CD4-positive, alpha-beta memory T cell (primary cell): ENCODE results near the gene GFOD2. TPM values are rescaled to one million over a fixed set of nuclear protein-coding genes. Genes with fewer than 3 reads are reported as not detected.
A peak's percentile ranks its signal among the peaks of the same experiment; 100 is the strongest.

Experiments
- CTCF ChIA-PET: fragments of 350-600 bp; sonication (Branson Sonifier 250); formaldehyde crosslinking; loops from one replicate; lab custom pipeline; 2021; ENCODE audit warnings: inconsistent platforms; ENCODE audit not compliant: partially characterized antibody; lab: Charles Lee
- POLR2A ChIA-PET: fragments of 350-600 bp; sonication (Branson Sonifier 250); formaldehyde crosslinking; loops from one replicate; lab custom pipeline; 2021; ENCODE audit not compliant: partially characterized antibody; lab: Charles Lee
- DNase-seq, 5 donors: peaks; one replicate each; pipeline versions ENCODE4 v3.0.0 to v3.0.0-alpha.2; 2020 to 2022; ENCODE audit warnings: mixed read lengths in 1 of 5
- H3K27ac ChIP-seq: one replicate; pipeline ENCODE4 v1.7.0; 2013; ENCODE audit warnings: low read depth, low read length
- H3K27me3 ChIP-seq: 2 replicates; pipeline ENCODE4 v1.7.0; 2013; ENCODE audit warnings: mild to moderate bottlenecking, low read length, moderate library complexity; ENCODE audit not compliant: insufficient read depth
- H3K36me3 ChIP-seq: 2 replicates; pipeline ENCODE4 v1.7.0; 2013; ENCODE audit warnings: mild to moderate bottlenecking, low read length, moderate library complexity; ENCODE audit not compliant: insufficient read depth
- H3K4me1 ChIP-seq: 2 replicates; pipeline ENCODE4 v1.7.0; 2013; ENCODE audit warnings: mild to moderate bottlenecking, low read length, moderate library complexity; ENCODE audit not compliant: insufficient read depth
- H3K4me3 ChIP-seq, 2 donors: one replicate each; pipeline ENCODE4 v1.7.0; 2013; ENCODE audit warnings: low read length in 2 of 2, mild to moderate bottlenecking in 1 of 2
- H3K9me3 ChIP-seq, 2 donors: one replicate each; pipeline ENCODE4 v1.7.0; 2013; ENCODE audit warnings: low read length in 2 of 2, control low read depth in 1 of 2; ENCODE audit not compliant: control insufficient read depth in 1 of 2
- H3K27ac Mint-ChIP-seq, 7 donors: one replicate each; pipeline ENCODE4 v1.8.0; 2020 to 2021; ENCODE audit warnings: mixed read lengths in 7 of 7, mild to moderate bottlenecking in 6 of 7, inconsistent platforms in 3 of 7, moderate library complexity in 3 of 7
- H3K27me3 Mint-ChIP-seq, 2 donors: one replicate each; pipeline ENCODE4 v1.8.0; 2020 to 2021; ENCODE audit warnings: mixed read lengths in 2 of 2
- H3K36me3 Mint-ChIP-seq, 2 donors: one replicate each; pipeline ENCODE4 v1.8.0; 2020 to 2021; ENCODE audit warnings: mixed read lengths in 2 of 2, inconsistent platforms in 1 of 2, mild to moderate bottlenecking in 1 of 2
- H3K4me1 Mint-ChIP-seq, 4 donors: one replicate each; pipeline ENCODE4 v1.8.0; 2020 to 2021; ENCODE audit warnings: mixed read lengths in 4 of 4, mild to moderate bottlenecking in 1 of 4
- H3K4me3 Mint-ChIP-seq, 8 donors: one replicate each; pipeline ENCODE4 v1.8.0; 2020 to 2021; ENCODE audit warnings: mixed read lengths in 8 of 8, mild to moderate bottlenecking in 7 of 8, moderate library complexity in 6 of 8, inconsistent platforms in 3 of 8
- H3K9me3 Mint-ChIP-seq, 8 donors: one replicate each; pipeline ENCODE4 v1.8.0; 2020 to 2021; ENCODE audit warnings: mixed read lengths in 8 of 8, mild to moderate bottlenecking in 5 of 8, inconsistent platforms in 3 of 8, moderate library complexity in 1 of 8
- intact Hi-C: fragments of 100-400 bp; cut with micrococcal nuclease; formaldehyde crosslinking; loops from one replicate; pipeline ENCODE4 v1.15.1; 2023
- polyA plus RNA-seq, 2 donors: library from polyadenylated mRNA; unstranded; fragments of 300-500 nt; fragmentation: Illumina TruSeq; gene quantifications; one replicate each; pipeline ENCODE4 v1.2.3, GENCODE V29; 2021
- total RNA-seq, 2 experiments: library from RNA; stranded (reverse); gene quantifications; one replicate each; pipeline ENCODE4 v1.2.3, GENCODE V29; 2021

The GFOD2 gene
- total and polyA plus RNA-seq, 4 experiments from 2014 or later = 10.8 to 19.8 (median 18.6) TPM

- H3K4me3 Mint-ChIP-seq = peak overlapping the region in 1 of 8 donors; percentile 43
Observed at GRCh38 chr16:67657017-67657608, 62.0 kb downstream of the GFOD2 start.

GRCh38 chr16:67656344-67657016, 62.6 kb downstream of the GFOD2 start:
- peaks cover 9 to 34% (median 16%) of the 10 kb centered on the region in 4 donors for H3K4me1 Mint-ChIP-seq
- Histone ChIP-seq H3K4me1 (peaks cover 18% of the 10 kb centered on the region), H3K27me3 (no peaks in the 10 kb centered on the region), H3K27ac (no peak overlapping the region), H3K36me3 (peaks cover 33% of the 10 kb centered on the region), H3K9me3 (no peaks in the 10 kb centered on the region), H3K4me3 (no peak overlapping the region)
- H3K9me3 Mint-ChIP-seq = peaks cover 0 to 2% (median 0%) of the 10 kb centered on the region in 8 donors
- ChIA-PET POLR2A (interaction anchor here (0.8 to 6.1 kb wide), 4 partner anchors 9 to 150 kb away, joined by 3 to 164 read pairs (median 3); partner anchors contain the start of genes CARMIL2, CTCF and TSNAXIP1), CTCF (interaction anchor here (1.2 to 5.9 kb wide), 2 partner anchors 12 to 109 kb away, joined by 6 to 51 read pairs; partner anchors contain the start of gene CARMIL2)
- DNase-seq = no peak
- intact Hi-C loops = no loop called here
- H3K4me3 Mint-ChIP-seq = peak overlapping the region in 1 of 8 donors; percentile 43
- H3K27me3 Mint-ChIP-seq = no peaks in the 10 kb centered on the region
- peak overlapping the region in 1 of 7 donors; percentile 75 for H3K27ac Mint-ChIP-seq
- peaks cover 15 to 39% of the 10 kb centered on the region in 2 donors for H3K36me3 Mint-ChIP-seq

More at GRCh38 chr16:67657017-67657608, 62.0 kb downstream of the GFOD2 start:
- H3K9me3 Mint-ChIP-seq = no peaks in the 10 kb centered on the region
- intact Hi-C loops = no loop called here
- H3K4me1 ChIP-seq = peaks cover 24% of the 10 kb centered on the region
- H3K36me3 ChIP-seq = peaks cover 27% of the 10 kb centered on the region
- no peak overlapping the region for H3K4me3 ChIP-seq
- H3K27me3 ChIP-seq = no peaks in the 10 kb centered on the region
- peaks cover 9 to 32% of the 10 kb centered on the region in 2 donors for H3K36me3 Mint-ChIP-seq
- H3K27ac Mint-ChIP-seq = peak overlapping the region in 3 of 7 donors; percentile 21 to 56 (median 35)
- H3K27ac ChIP-seq = no peak overlapping the region
- POLR2A ChIA-PET = interaction anchor here (1.3 to 6.1 kb wide), 5 partner anchors 10 to 150 kb away, joined by 3 to 164 read pairs (median 8); partner anchors contain the start of genes CARMIL2, CTCF and TSNAXIP1
- no peak for DNase-seq
- H3K27me3 Mint-ChIP-seq = no peaks in the 10 kb centered on the region
- CTCF ChIA-PET = interaction anchor here (1.2 to 6.4 kb wide), 5 partner anchors 10 to 136 kb away, joined by 4 to 51 read pairs (median 12); partner anchors contain the start of genes C16orf86, CARMIL2 and ENKD1
- H3K9me3 ChIP-seq = no peaks in the 10 kb centered on the region
- peaks cover 9 to 36% (median 18%) of the 10 kb centered on the region in 4 donors for H3K4me1 Mint-ChIP-seq

- peaks cover 0 to 2% (median 0%) of the 10 kb centered on the region in 8 donors for H3K9me3 Mint-ChIP-seq
- peaks cover 13 to 32% (median 18%) of the 10 kb centered on the region in 4 donors for H3K4me1 Mint-ChIP-seq
- ChIA-PET POLR2A (interaction anchor here (6.1 kb wide), 1 partner anchor 8 kb away, joined by 164 read pairs; the partner anchor contains the start of gene CARMIL2), CTCF (no interaction called here)
- H3K9me3 ChIP-seq = no peaks in the 10 kb centered on the region
- peaks cover 12% of the 10 kb centered on the region for H3K4me1 ChIP-seq
- H3K27me3 ChIP-seq = no peaks in the 10 kb centered on the region
- H3K4me3 ChIP-seq = no peak overlapping the region
- H3K27ac ChIP-seq = no peak overlapping the region
- H3K27ac Mint-ChIP-seq = peak overlapping the region in 4 of 7 donors; percentile 66 to 76 (median 74)
- no peak for DNase-seq
- no peak overlapping the region for H3K4me3 Mint-ChIP-seq
- intact Hi-C loops = no loop called here
- H3K36me3 Mint-ChIP-seq = peaks cover 23 to 44% of the 10 kb centered on the region in 2 donors
- peaks cover 44% of the 10 kb centered on the region for H3K36me3 ChIP-seq
- no peaks in the 10 kb centered on the region for H3K27me3 Mint-ChIP-seq
Observed at GRCh38 chr16:67655363-67655762, 63.8 kb downstream of the GFOD2 start.

GRCh38 chr16:67654403-67654911, 64.7 kb downstream of the GFOD2 start:
- Histone ChIP-seq H3K27me3 (no peaks in the 10 kb centered on the region), H3K27ac (no peak overlapping the region), H3K9me3 (no peaks in the 10 kb centered on the region), H3K4me1 (peaks cover 11% of the 10 kb centered on the region), H3K4me3 (no peak overlapping the region), H3K36me3 (peaks cover 53% of the 10 kb centered on the region)
- POLR2A ChIA-PET = interaction anchor here (2.5 kb wide), 1 partner anchor 92 kb away, joined by 9 read pairs; the partner anchor contains the start of gene CTCF
- H3K9me3 Mint-ChIP-seq = peaks cover 0 to 2% (median 0%) of the 10 kb centered on the region in 8 donors
- peaks cover 26 to 52% of the 10 kb centered on the region in 2 donors for H3K36me3 Mint-ChIP-seq
- no peak overlapping the region for H3K4me3 Mint-ChIP-seq
- H3K27ac Mint-ChIP-seq = peak overlapping the region in 1 of 7 donors; percentile 46
- no peaks in the 10 kb centered on the region for H3K27me3 Mint-ChIP-seq
- intact Hi-C loops = no loop called here
- no peak for DNase-seq
- H3K4me1 Mint-ChIP-seq = peaks cover 13 to 32% (median 19%) of the 10 kb centered on the region in 4 donors
- CTCF ChIA-PET = no interaction called here

- ChIA-PET POLR2A (interaction anchor here (2.5 kb wide), 1 partner anchor 91 kb away, joined by 9 read pairs; the partner anchor contains the start of gene CTCF), CTCF (no interaction called here)
- H3K9me3 ChIP-seq = no peaks in the 10 kb centered on the region
- H3K4me3 ChIP-seq = no peak overlapping the region
- H3K4me3 Mint-ChIP-seq = no peak overlapping the region
- H3K36me3 Mint-ChIP-seq = peaks cover 26 to 54% of the 10 kb centered on the region in 2 donors
- peaks cover 0 to 2% (median 0%) of the 10 kb centered on the region in 8 donors for H3K9me3 Mint-ChIP-seq
- H3K4me1 Mint-ChIP-seq = peaks cover 9 to 26% (median 15%) of the 10 kb centered on the region in 4 donors
- DNase-seq = no peak
- peaks cover 59% of the 10 kb centered on the region for H3K36me3 ChIP-seq
- intact Hi-C loops = no loop called here
- no peaks in the 10 kb centered on the region for H3K27me3 ChIP-seq
- H3K4me1 ChIP-seq = peaks cover 6% of the 10 kb centered on the region
- H3K27ac Mint-ChIP-seq = no peak overlapping the region
- no peaks in the 10 kb centered on the region for H3K27me3 Mint-ChIP-seq
- H3K27ac ChIP-seq = no peak overlapping the region
Observed at GRCh38 chr16:67653789-67654402, 65.2 kb downstream of the GFOD2 start.

GRCh38 chr16:67653128-67653788, 65.9 kb downstream of the GFOD2 start:
- Histone ChIP-seq H3K4me1 (no peaks in the 10 kb centered on the region), H3K27me3 (no peaks in the 10 kb centered on the region), H3K36me3 (peaks cover 64% of the 10 kb centered on the region), H3K4me3 (no peak overlapping the region), H3K27ac (no peak overlapping the region), H3K9me3 (no peaks in the 10 kb centered on the region)
- Mint-ChIP-seq H3K27me3 (no peaks in the 10 kb centered on the region), H3K4me1 (peaks cover 8 to 23% (median 10%) of the 10 kb centered on the region in 4 donors), H3K9me3 (peaks cover 0 to 2% (median 0%) of the 10 kb centered on the region in 8 donors), H3K4me3 (no peak overlapping the region), H3K36me3 (peaks cover 26 to 58% of the 10 kb centered on the region in 2 donors), H3K27ac (no peak overlapping the region)
- DNase-seq = no peak
- intact Hi-C loops = no loop called here
- CTCF ChIA-PET = interaction anchor here (1.1 to 15.0 kb wide), 2 partner anchors 14 to 106 kb away, joined by 3 to 329 read pairs; no protein-coding TSS in a partner anchor
- POLR2A ChIA-PET = interaction anchor here (2.5 kb wide), 1 partner anchor 91 kb away, joined by 9 read pairs; the partner anchor contains the start of gene CTCF
